Measurements from ENCODE around the gene SUN5.
"Not testable (repeated sequence)": the region's sequence is repeated elsewhere in the genome, so short reads cannot be mapped to it uniquely, and the experiment has no call there.

- not testable (repeated sequence) for TF ChIP-seq POLR2AphosphoS5 (IDR thresholded peaks at IDR 0.05; ENCODE audit: low read depth, low read length); POLR2A (IDR thresholded peaks at IDR 0.05; ENCODE audit: low read depth, low read length); TAF1 (IDR thresholded peaks at IDR 0.05; ENCODE audit: borderline replicate concordance, low read depth, low read length)
These were observed 41.0 kb upstream of the SUN5 start for GRCh38 chr20:33045129-33045721.

All from GM12892 (cell line).